Activated naive CD4-positive, alpha-beta T cell treated with anti-CD3 and anti-CD28 coated beads, Interleukin-2, amount 50 U/mL, for 24 hours (primary cell): Measurements from ENCODE around the gene CBX7.

ENCODE experiments used
- H3K27ac Mint-ChIP-seq: one replicate; pipeline ENCODE4 v1.8.0; 2021; ENCODE audit warnings: mild to moderate bottlenecking, mixed read lengths
- H3K27me3 Mint-ChIP-seq: one replicate; pipeline ENCODE4 v1.8.0; 2021; ENCODE audit warnings: mixed read lengths
- H3K36me3 Mint-ChIP-seq: one replicate; pipeline ENCODE4 v1.8.0; 2021; ENCODE audit warnings: mixed read lengths
- H3K4me1 Mint-ChIP-seq: one replicate; pipeline ENCODE4 v1.8.0; 2021; ENCODE audit warnings: mixed read lengths
- H3K4me3 Mint-ChIP-seq: one replicate; pipeline ENCODE4 v1.8.0; 2021; ENCODE audit warnings: mild to moderate bottlenecking, mixed read lengths
- H3K9me3 Mint-ChIP-seq: one replicate; pipeline ENCODE4 v1.8.0; 2021; ENCODE audit warnings: mixed read lengths

CBX7 gene

DNA sequence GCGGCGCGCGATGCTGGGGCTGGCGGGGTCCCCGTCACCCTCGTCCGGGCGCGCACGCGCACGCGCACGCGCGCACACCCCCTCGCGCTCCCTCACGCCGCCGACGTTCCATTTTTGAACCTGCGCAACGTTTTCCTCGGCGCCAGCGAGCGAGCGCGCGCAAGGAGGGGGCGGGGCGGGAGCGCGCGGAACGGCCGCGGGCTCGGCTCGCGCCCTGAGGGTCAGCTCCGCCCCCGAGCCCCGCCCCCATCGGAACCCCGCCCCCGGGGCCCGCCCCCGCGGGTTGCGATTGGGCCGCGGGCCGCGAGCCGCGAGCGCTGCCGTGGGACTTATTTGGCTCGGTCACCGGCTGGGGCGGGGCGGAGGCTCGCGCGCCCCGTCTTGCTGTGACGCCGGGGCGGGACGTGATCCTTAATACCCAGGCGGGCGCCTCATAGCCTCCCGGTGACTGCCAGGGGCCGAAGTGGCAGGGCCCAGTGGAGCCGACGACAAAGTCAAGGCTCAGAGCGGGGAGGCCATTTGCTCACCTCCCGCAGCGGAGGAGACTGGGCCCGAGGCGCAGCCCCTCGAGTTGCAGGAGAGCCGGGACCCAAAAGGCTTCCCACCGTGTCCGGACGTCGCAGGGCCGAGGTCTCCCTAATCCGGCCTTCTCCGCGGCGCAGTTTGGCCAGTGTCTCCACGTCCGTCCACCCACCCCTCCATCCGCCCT is at the start of gene CBX7:
CBX7 (minus strand) TSS at position 170 of the 709 bp plus-strand sequence. CDS start 236 bp downstream, outside the sequence.
- Mint-ChIP-seq H3K9me3 (no peaks in the 10 kb centered on the region), H3K4me1 (peaks cover 38% of the 10 kb centered on the region), H3K27me3 (no peaks in the 10 kb centered on the region), H3K4me3 (peak within 1 kb of the TSS; percentile 94), H3K36me3 (peaks cover 1% of the 10 kb centered on the region), H3K27ac (peak within 1 kb of the TSS; percentile 92)

DNA sequence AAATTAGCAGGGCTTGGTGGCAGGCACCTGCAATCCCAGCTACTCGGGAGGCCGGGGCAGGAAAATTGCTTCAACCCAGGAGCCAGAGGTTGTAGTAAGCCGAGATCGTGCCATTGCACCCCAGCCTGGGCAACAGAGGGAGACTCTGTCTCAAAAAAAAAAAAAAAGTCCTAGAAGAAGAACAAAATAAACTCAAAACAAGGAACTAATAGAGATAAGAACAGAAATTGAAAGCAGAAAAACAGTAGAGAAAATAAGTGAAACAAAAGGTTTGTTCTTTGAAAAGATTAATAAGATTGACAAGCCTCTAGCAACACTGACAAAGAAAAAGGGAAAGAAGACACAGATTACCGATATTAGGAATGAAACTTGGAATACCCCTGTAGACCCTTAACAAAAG is 45.1 kb upstream of the CBX7 start:
- Mint-ChIP-seq H3K4me1 (no peaks in the 10 kb centered on the region), H3K9me3 (no peaks in the 10 kb centered on the region), H3K27me3 (peaks cover 1% of the 10 kb centered on the region), H3K4me3 (no peak overlapping the region), H3K36me3 (peaks cover 2% of the 10 kb centered on the region), H3K27ac (no peak overlapping the region)

DNA sequence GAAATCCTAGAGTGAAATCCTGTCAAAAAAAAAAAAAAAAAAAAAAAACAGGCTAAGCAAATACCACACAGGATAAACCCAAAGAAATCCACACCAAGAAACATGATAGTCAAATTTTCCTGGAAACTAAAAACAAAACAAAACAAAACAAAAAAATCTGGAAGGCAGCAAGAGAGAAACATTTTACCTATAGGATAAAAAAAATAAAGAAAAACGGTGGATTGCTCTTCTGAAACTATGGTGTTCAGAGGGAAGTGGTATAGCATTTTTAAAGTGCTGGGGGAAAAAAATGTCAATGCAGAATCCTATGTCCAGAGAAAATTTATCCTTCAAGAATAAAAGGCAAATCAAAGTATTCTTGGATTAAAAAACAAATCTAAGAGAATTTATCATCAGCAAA is 41.6 kb upstream of the CBX7 start:
- Mint-ChIP-seq H3K4me3 (no peak overlapping the region), H3K4me1 (no peaks in the 10 kb centered on the region), H3K9me3 (no peaks in the 10 kb centered on the region)

DNA sequence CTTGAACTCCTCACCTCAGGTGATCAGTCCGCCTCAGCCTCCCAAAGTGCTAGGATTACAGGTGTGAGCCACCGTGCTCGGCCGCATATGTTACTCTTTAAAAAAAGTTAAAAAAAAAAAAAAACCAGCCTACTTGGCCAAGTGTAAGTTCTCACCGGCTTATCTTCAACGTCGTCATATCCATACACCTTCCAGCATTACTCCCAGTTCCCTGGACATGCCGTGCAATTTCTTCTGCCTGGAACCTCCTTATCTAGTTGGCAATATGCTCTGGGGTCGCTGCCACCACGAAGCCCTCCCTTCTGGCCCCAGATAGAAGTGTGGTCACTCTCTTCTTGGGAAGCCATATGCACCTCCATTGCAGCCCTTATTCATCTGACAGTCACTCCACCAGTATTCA is 36.3 kb upstream of the CBX7 start:
- H3K4me1 Mint-ChIP-seq: no peaks in the 10 kb centered on the region
- H3K9me3 Mint-ChIP-seq: no peaks in the 10 kb centered on the region
- H3K27ac Mint-ChIP-seq: no peak overlapping the region
- no peak overlapping the region for H3K4me3 Mint-ChIP-seq
- H3K36me3 Mint-ChIP-seq: no peaks in the 10 kb centered on the region
- H3K27me3 Mint-ChIP-seq: no peaks in the 10 kb centered on the region

More for the DNA sequence above, 41.6 kb upstream of the CBX7 start:
- H3K27ac Mint-ChIP-seq: no peak overlapping the region
- peaks cover 2% of the 10 kb centered on the region for H3K36me3 Mint-ChIP-seq
- peaks cover 1% of the 10 kb centered on the region for H3K27me3 Mint-ChIP-seq

DNA sequence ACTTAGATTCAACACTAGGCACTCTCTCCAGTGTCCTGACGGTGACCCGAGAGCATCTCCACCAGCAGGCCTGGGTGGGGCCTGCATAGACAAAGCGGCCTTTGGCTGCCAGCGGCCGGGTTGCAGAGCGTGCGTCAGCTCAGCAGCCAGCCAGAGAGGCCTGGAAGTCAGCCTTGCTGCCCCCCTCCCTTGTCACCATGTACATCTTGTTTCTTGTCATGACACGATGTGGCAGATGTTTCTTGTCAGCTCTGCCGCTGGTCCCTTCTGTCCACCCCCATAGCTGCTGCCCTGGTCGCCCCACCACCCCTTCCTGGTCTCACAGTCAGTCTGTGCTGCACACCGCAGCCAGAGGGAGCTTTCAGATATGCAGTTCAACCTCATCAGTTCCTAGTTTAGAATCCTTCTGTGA is 33.1 kb upstream of the CBX7 start:
- H3K27me3 Mint-ChIP-seq: no peaks in the 10 kb centered on the region
- H3K36me3 Mint-ChIP-seq: no peaks in the 10 kb centered on the region
- no peak overlapping the region for H3K27ac Mint-ChIP-seq
- no peaks in the 10 kb centered on the region for H3K4me1 Mint-ChIP-seq
- H3K4me3 Mint-ChIP-seq: no peak overlapping the region
- no peaks in the 10 kb centered on the region for H3K9me3 Mint-ChIP-seq

DNA sequence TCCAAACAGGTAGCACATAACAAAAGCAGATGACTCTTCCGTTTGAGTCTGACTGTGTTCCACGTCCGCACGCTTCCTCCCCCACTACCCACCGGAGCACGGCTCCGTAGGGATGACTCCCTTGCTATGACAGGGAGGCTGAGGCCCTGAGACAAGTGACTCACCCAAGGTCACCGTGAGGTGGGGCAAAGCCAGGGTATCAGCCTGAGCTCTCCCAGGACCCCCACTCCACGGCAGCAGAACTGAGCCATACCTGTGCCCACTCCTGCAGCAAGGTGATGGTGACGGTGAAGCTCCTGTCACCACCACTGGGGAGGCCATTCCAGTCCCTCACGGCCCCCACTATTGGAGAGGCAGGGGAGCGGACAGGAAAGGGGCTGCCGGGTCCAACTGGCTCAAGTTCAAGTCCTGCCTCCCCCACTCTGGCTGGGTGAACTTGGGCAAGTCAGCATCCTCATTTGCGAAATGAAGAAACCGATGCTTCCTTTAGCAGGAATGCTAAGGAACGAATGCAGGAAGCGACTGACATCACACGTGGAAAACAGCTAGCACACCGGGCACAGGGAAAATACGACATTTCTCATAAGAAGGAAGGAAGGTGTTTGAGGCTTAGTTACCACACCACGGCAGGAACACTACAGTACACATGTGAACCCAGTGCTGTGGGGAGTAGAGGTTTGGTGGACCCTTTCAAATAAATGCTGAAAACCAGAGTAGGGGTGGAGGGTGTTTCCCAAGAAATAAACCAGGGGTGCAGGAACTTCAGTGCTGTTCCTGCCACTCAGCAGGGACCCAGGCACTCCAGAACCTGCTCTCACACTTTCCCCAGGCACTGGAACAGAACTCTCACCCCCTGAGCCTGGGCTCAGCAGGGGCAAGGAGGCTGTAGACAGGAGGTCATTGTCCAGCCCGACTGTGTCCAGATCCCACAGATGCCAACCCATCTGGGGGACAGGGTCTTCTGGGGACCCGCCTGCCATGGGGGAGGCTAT is 32.4 kb upstream of the CBX7 start:
- H3K9me3 Mint-ChIP-seq: no peaks in the 10 kb centered on the region
- no peak overlapping the region for H3K27ac Mint-ChIP-seq
- H3K36me3 Mint-ChIP-seq: no peaks in the 10 kb centered on the region
- no peaks in the 10 kb centered on the region for H3K4me1 Mint-ChIP-seq
- H3K27me3 Mint-ChIP-seq: no peaks in the 10 kb centered on the region
- H3K4me3 Mint-ChIP-seq: no peak overlapping the region

DNA sequence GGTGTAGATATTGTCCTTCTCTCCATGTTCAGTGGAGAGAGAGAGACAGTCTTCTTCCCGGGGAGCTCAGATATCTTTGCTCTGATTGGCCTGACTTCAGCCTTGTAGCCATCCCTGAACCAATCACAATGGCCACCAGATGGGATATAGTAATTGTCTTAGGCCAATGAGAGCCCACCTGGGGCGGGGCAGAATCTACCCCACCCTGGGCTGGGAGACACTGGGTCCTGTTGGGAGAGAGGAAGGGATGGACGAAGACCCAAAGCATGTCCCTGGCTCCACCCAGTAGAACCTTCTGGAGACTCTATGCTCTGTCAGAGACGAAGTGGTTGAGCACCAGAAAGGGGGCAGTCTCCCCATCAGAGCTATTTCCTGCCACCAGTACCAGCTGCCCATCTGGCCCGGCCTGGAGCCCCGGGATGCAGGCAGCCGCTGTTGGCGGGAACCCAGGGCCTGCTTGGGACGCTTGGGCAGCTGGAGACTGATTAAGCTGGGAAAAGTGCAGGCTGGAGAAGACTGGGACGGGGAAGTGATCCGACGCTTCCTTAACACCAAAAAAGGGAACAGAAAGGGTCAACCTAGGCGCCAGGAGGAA is 31.6 kb upstream of the CBX7 start:
- Mint-ChIP-seq H3K9me3 (no peaks in the 10 kb centered on the region), H3K27me3 (no peaks in the 10 kb centered on the region)

DNA sequence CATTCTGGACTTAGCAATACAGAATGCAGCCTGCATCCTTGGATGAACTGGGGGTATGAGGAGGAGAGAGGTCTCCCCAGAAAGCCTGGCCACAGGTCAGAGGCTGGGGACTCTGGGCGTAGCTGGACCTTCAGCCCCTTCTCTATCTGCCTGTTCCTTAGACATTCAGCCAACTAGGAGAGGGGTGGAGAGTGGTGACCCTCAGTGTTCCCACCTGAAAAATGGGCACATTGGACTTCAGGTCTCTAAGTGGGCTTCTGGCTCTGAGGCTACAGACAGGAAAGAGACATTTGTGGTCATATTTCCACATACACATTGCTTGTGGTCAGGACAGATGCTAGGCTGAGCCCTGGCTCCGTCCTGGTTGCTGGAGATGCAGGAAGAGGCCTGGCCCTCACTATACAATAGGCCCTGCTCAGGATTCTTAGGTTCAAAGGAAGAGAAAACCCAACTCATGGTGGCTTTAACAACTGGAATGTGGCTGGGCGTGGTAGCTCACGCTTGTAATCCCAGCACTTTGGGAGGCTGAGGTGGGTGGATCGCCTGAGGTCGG is 30.1 kb upstream of the CBX7 start:
- H3K4me1 Mint-ChIP-seq: peaks cover 7% of the 10 kb centered on the region
- H3K27ac Mint-ChIP-seq: no peak overlapping the region

More for the DNA sequence above, 31.6 kb upstream of the CBX7 start:
- no peak overlapping the region for H3K4me3 Mint-ChIP-seq
- H3K27ac Mint-ChIP-seq: no peak overlapping the region
- H3K36me3 Mint-ChIP-seq: no peaks in the 10 kb centered on the region
- H3K4me1 Mint-ChIP-seq: no peaks in the 10 kb centered on the region

DNA sequence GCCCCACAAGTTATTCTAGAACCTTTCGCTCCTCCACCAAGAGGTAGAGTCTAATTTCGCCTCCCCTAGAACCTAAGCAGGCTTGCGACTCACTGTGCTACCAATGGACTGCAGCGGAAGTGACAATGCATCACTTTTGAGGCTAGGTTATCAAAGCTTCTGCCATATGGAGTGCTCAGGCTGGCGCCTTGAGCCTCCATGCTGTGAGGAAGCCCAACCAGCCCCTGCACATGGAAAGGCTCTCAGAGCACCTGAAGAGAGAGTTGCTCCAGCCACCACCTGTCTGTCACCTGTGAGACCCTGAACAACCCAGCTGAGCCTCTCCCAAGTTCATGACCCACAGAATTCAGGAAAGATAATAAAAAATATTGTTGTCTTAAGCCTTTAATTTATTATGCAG is 29.3 kb upstream of the CBX7 start:
- Mint-ChIP-seq H3K36me3 (no peaks in the 10 kb centered on the region), H3K9me3 (no peaks in the 10 kb centered on the region), H3K27me3 (no peaks in the 10 kb centered on the region), H3K4me1 (peaks cover 10% of the 10 kb centered on the region), H3K27ac (no peak overlapping the region), H3K4me3 (no peak overlapping the region)

More for the DNA sequence above, 30.1 kb upstream of the CBX7 start:
- no peaks in the 10 kb centered on the region for H3K27me3 Mint-ChIP-seq
- no peaks in the 10 kb centered on the region for H3K36me3 Mint-ChIP-seq
- no peak overlapping the region for H3K4me3 Mint-ChIP-seq
- H3K9me3 Mint-ChIP-seq: no peaks in the 10 kb centered on the region

DNA sequence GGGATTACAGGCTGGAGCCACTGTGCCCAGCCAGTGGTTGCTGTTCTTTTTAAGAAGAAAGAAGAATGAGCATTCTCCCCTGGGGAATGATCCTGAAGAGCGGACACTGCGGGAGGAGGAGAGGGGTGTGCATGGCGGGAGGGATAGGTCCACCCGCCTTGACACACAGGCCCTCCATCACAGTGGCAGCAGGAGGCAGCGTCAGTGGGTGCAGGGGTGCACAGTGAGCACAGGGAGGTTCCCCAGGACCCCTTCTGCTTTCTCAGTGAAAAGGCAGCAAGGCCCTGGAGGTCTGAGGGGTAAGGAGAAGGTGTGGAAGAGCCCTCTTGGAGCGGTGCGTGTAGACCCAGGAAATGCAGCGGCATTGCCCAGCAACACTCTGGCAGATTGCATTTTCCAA is 28.9 kb upstream of the CBX7 start:
- Mint-ChIP-seq H3K9me3 (no peaks in the 10 kb centered on the region), H3K36me3 (no peaks in the 10 kb centered on the region), H3K27ac (no peak overlapping the region), H3K4me1 (peaks cover 10% of the 10 kb centered on the region), H3K4me3 (no peak overlapping the region), H3K27me3 (no peaks in the 10 kb centered on the region)

DNA sequence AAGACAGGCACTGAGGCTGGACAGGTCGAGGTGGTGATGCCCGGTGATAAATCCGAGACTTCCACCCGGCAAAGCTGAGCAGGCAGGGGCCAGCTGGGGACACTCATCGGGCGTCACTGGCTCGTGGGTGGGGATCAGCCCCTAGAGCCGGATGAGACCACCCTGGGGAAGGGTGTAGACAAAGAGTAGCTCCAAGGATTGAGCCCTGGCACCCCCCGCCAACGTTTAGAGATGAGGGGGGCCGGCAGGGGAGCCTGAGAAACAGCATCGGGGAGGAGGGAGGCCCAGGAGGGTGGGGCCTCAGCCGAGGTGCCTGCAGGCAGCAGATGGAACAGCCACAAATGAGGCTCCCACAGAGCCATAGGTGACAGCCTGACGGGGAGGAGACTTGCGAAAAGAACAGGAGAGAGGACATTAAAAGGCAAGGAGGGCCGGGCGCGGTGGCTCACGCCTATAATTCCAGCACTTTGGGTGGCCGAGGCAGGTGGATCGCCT is 27.4 kb upstream of the CBX7 start:
- Mint-ChIP-seq H3K36me3 (no peaks in the 10 kb centered on the region), H3K27me3 (no peaks in the 10 kb centered on the region), H3K4me3 (no peak overlapping the region), H3K4me1 (peaks cover 15% of the 10 kb centered on the region), H3K27ac (peak overlapping the region; percentile 51), H3K9me3 (no peaks in the 10 kb centered on the region)

DNA sequence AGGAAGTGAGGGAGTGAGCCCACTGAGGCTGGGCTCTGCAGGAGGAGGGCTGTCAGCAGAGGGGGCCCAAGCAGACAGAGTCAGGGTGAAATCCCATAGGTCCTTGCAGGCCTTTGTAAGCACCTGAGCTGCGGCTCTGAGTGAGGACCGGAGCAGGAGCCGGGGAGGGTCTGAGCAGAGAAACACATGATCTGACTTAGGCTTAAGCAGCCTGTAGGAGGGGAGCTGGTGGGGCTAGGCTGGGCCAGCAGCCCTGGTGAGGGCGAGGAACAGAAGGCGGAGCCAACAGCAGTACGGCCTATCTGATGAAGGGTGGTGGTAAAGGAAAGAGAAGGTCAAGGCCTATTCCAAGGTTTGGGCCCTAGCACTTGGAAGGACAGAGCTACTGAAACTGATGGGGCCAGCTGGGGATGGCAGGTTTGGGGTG is 26.9 kb upstream of the CBX7 start:
- no peaks in the 10 kb centered on the region for H3K27me3 Mint-ChIP-seq
- no peak overlapping the region for H3K27ac Mint-ChIP-seq
- H3K4me1 Mint-ChIP-seq: peaks cover 20% of the 10 kb centered on the region
- H3K36me3 Mint-ChIP-seq: no peaks in the 10 kb centered on the region
- no peaks in the 10 kb centered on the region for H3K9me3 Mint-ChIP-seq
- H3K4me3 Mint-ChIP-seq: no peak overlapping the region

DNA sequence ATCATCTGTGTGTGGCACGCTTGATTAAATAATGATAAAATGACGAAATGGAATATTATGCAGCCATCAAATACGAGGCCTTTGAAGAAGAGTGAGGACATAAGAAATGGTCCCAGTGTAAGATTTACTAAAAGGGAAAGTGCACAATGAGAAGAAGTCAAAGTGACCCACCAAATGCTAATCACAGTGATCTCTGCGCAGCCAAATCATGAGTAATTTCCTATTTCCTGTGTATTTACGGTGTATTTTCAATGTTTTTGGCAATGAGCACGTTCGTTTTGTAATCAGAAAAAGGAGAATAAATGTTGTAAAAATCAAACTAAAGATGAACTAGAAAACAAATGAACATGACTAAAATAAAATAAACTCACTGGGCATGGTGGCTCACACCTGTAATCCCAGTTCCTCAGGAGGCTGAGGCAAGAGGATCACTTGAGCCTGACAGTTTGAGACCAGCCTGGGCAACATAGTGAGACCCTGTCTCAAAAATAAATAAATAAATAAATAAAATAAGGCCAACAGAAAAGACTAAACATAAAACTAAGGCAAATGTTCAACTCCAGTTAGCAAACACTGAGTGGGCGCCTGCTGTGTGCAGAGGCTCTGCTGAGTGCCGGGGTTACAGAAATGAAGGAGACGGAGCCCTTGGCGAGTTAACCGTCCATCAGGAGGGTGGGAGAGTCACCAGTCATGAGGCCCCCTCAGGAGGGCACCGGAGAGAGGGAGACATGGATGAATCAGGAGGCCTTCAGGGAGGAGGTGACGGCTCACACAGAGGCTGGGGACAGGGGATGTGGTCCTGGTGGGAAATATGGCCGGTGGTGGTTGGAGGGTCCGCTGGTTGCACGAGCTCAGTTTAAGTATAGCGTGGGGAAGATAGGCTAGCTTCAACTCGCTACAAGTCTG is 26.0 kb upstream of the CBX7 start:
- Mint-ChIP-seq H3K27me3 (no peaks in the 10 kb centered on the region), H3K36me3 (no peaks in the 10 kb centered on the region), H3K9me3 (no peaks in the 10 kb centered on the region), H3K4me1 (peaks cover 30% of the 10 kb centered on the region), H3K27ac (no peak overlapping the region), H3K4me3 (no peak overlapping the region)

DNA sequence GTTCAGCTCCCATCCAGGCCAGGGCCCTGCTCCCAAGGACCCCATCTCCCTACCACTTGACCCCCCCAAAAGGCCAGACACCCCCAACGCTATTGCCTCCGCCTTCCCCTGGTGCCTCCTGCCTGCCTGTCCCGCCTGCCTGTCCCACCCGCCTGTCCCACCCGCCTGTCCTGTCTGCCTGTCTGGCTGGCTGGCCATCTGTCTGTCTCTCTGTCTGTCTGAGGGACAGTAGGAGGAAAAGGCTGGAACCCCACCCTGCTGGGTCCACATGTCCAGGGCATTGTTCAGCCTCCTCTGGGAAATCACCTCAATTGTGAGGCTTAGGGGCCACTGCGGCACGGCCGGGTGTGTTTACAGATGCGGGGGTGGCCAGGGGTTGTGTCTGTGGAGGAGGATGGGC is 25.3 kb upstream of the CBX7 start:
- Mint-ChIP-seq H3K9me3 (no peaks in the 10 kb centered on the region), H3K27ac (no peak overlapping the region), H3K4me3 (no peak overlapping the region), H3K27me3 (no peaks in the 10 kb centered on the region), H3K4me1 (peaks cover 36% of the 10 kb centered on the region), H3K36me3 (no peaks in the 10 kb centered on the region)

DNA sequence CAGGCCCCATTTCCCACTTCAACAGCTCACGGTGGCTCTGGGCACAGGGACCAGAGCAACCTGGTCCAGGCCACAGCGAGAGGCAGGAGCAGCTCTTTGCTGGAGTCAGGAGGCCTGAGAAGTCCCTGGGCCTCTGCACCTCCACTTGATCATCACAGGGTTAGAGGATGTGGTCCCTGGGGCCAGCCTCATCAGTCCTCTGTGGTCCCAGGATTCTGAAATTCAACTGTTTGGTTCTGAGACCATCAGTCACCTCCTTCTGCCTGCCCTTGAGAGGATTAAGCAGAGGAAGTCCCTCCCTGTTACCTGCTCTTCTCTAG is 24.9 kb upstream of the CBX7 start:
- Mint-ChIP-seq H3K4me1 (peaks cover 37% of the 10 kb centered on the region), H3K27me3 (no peaks in the 10 kb centered on the region), H3K27ac (no peak overlapping the region), H3K4me3 (no peak overlapping the region), H3K9me3 (no peaks in the 10 kb centered on the region), H3K36me3 (no peaks in the 10 kb centered on the region)
